Transverse colon (tissue), 4 donors: ENCODE measurements around the gene TNFRSF14. TPM values are rescaled to one million over a fixed set of nuclear protein-coding genes. Genes with fewer than 3 reads are reported as not detected.

Experiments
- DNase-seq: peaks from one replicate; pipeline ENCODE4 v3.0.0-alpha.2; 2019
- H3K27ac ChIP-seq, 4 donors: fragments of 200-600 bp; sonication (generic); 2 replicates each; pipeline ENCODE4 v1.5.1; 2016 to 2018; ENCODE audit warnings: inconsistent platforms in 4 of 4
- H3K27me3 ChIP-seq: fragments of 200-600 bp; sonication (generic); 2 replicates; pipeline ENCODE4 v1.5.1; 2017; ENCODE audit warnings: inconsistent platforms
- H3K36me3 ChIP-seq, 4 donors: fragments of 200-600 bp; sonication (generic); 2 replicates each; pipeline ENCODE4 v1.5.1; 2017 to 2019; ENCODE audit warnings: inconsistent platforms in 4 of 4
- H3K4me1 ChIP-seq, 4 donors: fragments of 200-600 bp; sonication (generic); 2 replicates each; pipeline ENCODE4 v1.5.1; 2017 to 2020; ENCODE audit warnings: inconsistent platforms in 4 of 4
- H3K4me3 ChIP-seq, 4 donors: fragments of 200-600 bp; sonication (generic); 1 replicate in 1 of 4; 2 replicates in 3 of 4; pipeline versions ENCODE4 v1.5.1 to v1.6.1; 2017 to 2019; ENCODE audit warnings: inconsistent platforms in 4 of 4
- H3K9me3 ChIP-seq, 2 donors: fragments of 200-600 bp; sonication (generic); 2 replicates each; pipeline ENCODE4 v1.5.1; 2017 to 2019; ENCODE audit warnings: inconsistent platforms in 2 of 2
- CTCF ChIP-seq, 5 experiments: fragments of 200-600 bp in 3 of 5; fragments of 450-650 bp in 2 of 5; sonication (generic) in 3 of 5; IDR thresholded peaks; 1 replicate in 2 of 5; 2 replicates in 3 of 5; pipeline ENCODE4 v1.5.1; 2016 to 2017; ENCODE audit warnings: antibody characterized with exemption in 5 of 5, inconsistent platforms in 3 of 5, mild to moderate bottlenecking in 2 of 5, moderate library complexity in 1 of 5
- EP300 ChIP-seq: sonication (generic); formaldehyde crosslinking; IDR thresholded peaks from one replicate; pipeline ENCODE4 v1.6.1; 2017; ENCODE audit warnings: antibody characterized with exemption, low read depth
- POLR2A ChIP-seq: fragments of 450-650 bp; IDR thresholded peaks from one replicate; pipeline ENCODE4 v1.6.1; 2016; ENCODE audit warnings: antibody characterized with exemption, mild to moderate bottlenecking, moderate library complexity
- POLR2AphosphoS5 ChIP-seq, 3 donors: sonication (generic); formaldehyde crosslinking; IDR thresholded peaks; one replicate each; pipeline ENCODE4 v1.6.1; 2016; ENCODE audit warnings: antibody characterized with exemption in 3 of 3
- WGBS, 2 donors: methylation state at CpG; one replicate each; pipeline ENCODE4 v1.1.5; 2018; ENCODE audit warnings: low coverage in 1 of 2; 5-methylcytosine and 5-hydroxymethylcytosine counted together
- in situ Hi-C, 4 donors: fragments of 200-750 bp; cut with MboI; loops; one replicate each; pipeline versions ENCODE4 v1.15.0 to v1.15.1; 2017; ENCODE audit warnings: low sequenced_read_pairs in 3 of 4, low pct_ligation_motif_present in 1 of 4, low pct_unique_long_range_greater_than_20kb in 1 of 4
- intact Hi-C: fragments of 100-400 bp; cut with DNase I; formaldehyde crosslinking; loops from one replicate; pipeline ENCODE4 v1.15.1; 2023; ENCODE audit warnings: low total_unique reads
- total RNA-seq, 4 donors: library from RNA; depleted of rRNA; stranded (reverse); fragments of >200 nt; gene quantifications; one replicate each; pipeline ENCODE4 v1.1.0, GENCODE V29; 2016

Gene TNFRSF14
- total RNA-seq, 4 donors from 2014 or later = 178 to 758 (median 278) TPM

- TF ChIP-seq CTCF (IDR thresholded peaks at IDR 0.05) (peak in 4 of 5 experiments; percentile 41 to 65 (median 49)), EP300 (no peak)
- Histone ChIP-seq H3K4me1 (peaks cover 9 to 40% (median 33%) of the 10 kb centered on the region in 4 donors), H3K36me3 (peaks cover 0 to 10% (median 0%) of the 10 kb centered on the region in 4 donors), H3K27me3 (no peaks in the 10 kb centered on the region), H3K27ac (no peak overlapping the region), H3K9me3 (no peaks in the 10 kb centered on the region), H3K4me3 (no peak overlapping the region)
- WGBS, 2 donors = 90% methylated on average over 24 of the region's 24 CpGs; no CpG with 5 or more reads in 1 of the 2 donors
- intact Hi-C loops = no loop called here
- DNase-seq = no peak
- in situ Hi-C loops = loop anchor here in 1 of 4 donors (25.0 kb wide), 1 partner anchor 150 kb away; the partner anchor contains the start of gene PEX10
Measured at GRCh38 chr1:2561898-2562895, 6.0 kb downstream of the TNFRSF14 start.

- Histone ChIP-seq H3K4me3 (no peak overlapping the region), H3K4me1 (peaks cover 0 to 29% (median 23%) of the 10 kb centered on the region in 4 donors), H3K36me3 (peaks cover 0 to 10% (median 0%) of the 10 kb centered on the region in 4 donors), H3K9me3 (no peaks in the 10 kb centered on the region), H3K27ac (no peak overlapping the region), H3K27me3 (no peaks in the 10 kb centered on the region)
- TF ChIP-seq EP300 (no peak), POLR2A (no peak), CTCF (IDR thresholded peaks at IDR 0.05) (no peak), POLR2AphosphoS5 (IDR thresholded peaks at IDR 0.05) (no peak)
- DNase-seq = no peak
- intact Hi-C loops = no loop called here
- WGBS, 2 donors = 88% methylated on average over 13 of the region's 18 CpGs; no CpG with 5 or more reads in 1 of the 2 donors
- in situ Hi-C loops = loop anchor here in 1 of 4 donors (25.0 kb wide), 1 partner anchor 151 kb away; the partner anchor contains the start of gene PEX10
Measured at GRCh38 chr1:2563205-2563604, 7.0 kb downstream of the TNFRSF14 start.

DNA sequence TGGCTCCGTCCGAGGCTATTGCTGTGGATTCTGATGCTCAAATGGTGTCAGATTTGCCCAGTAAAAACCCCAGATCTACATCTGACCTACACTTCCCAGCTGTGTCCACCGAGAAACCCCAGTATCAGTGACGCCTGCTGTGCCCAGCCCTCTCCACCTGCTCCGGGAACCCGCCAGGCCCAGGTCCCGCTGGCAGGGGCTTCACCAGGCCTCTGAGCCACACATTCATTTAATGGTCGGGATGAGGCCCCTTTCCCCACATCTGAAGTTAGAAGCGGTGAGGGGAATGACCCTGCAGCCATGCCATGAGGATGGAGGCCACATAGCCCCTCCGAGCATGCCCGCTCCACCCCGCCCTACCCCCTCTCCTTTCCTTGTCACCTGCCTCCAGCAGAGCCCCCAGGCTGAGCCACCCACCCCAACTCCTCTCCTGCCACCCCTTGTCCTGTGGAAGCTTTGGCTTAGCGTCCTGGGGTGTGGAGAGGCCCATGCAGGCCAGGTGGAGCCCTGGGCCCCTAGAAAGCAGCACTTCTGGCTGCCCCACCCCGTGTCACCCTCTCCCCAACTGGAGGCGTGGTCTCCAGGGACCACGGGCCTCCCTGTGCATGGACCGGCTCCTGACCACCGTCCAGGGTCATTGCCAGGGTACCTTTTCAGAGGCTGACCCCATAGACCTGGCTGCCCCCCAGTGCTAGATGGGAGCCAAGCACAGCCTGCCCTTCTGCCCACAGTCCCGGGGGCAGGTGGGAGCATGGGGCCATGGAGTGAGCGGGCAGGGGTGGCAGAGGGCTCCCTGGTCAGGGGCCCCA is 8.0 kb downstream of the TNFRSF14 start:
- 83 to 100% methylated on average over 1 to 20 of the region's 20 CpGs for WGBS, 2 donors
- H3K27ac ChIP-seq = peak overlapping the region in 2 of 4 donors; percentile 30 to 43
- TF ChIP-seq EP300 (no peak), POLR2AphosphoS5 (IDR thresholded peaks at IDR 0.05) (no peak), POLR2A (no peak), CTCF (IDR thresholded peaks at IDR 0.05) (no peak)

More for the DNA sequence above, 8.0 kb downstream of the TNFRSF14 start:
- Histone ChIP-seq H3K4me1 (peaks cover 0 to 21% (median 17%) of the 10 kb centered on the region in 4 donors), H3K36me3 (peaks cover 0 to 10% (median 0%) of the 10 kb centered on the region in 4 donors), H3K4me3 (no peak overlapping the region), H3K9me3 (no peaks in the 10 kb centered on the region), H3K27me3 (no peaks in the 10 kb centered on the region)
- DNase-seq = no peak
- intact Hi-C loops (no loop called here), in situ Hi-C loops (loop anchor here in 1 of 4 donors (25.0 kb wide), 1 partner anchor 152 kb away; the partner anchor contains the start of gene PEX10)
